GM19468 (cell line): ENCODE results near the gene PRKN.
"Not testable (repeated sequence)": the region's sequence is repeated elsewhere in the genome, so short reads cannot be mapped to it uniquely, and the experiment has no call there.

Source experiments
- ATAC-seq: cut with Tn5 transposase; IDR thresholded peaks from one replicate; pipeline ENCODE4 v1.9.1; 2021; ENCODE audit warnings: mild to moderate bottlenecking, moderate library complexity, moderate number of reproducible peaks; ENCODE audit not compliant: unreplicated experiment; ENCODE audit errors: extremely low read depth

PRKN gene

GRCh38 chr6:161508341-161508740, 1219.2 kb downstream of the PRKN start:
- no peak for ATAC-seq

DNA sequence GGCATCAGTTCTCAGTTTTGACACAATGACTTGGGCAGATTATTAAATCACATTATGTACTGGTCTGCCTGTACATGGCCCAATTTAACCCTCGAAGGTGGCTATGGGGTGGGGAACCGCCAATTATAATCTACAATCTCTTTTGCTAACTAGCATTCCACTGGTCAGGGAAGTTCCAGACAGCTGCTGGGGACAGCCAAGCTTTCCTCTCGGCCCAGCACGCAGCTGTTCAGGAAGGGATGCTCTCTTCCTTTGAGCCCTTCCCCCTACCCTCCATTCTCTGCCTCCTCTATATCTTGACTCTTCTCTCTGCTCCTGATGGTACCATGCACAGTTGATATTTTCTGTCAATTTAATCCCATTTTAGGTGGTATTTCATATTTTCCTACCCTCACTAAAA, 1220.2 kb downstream of the PRKN start:
- ATAC-seq: no peak

DNA sequence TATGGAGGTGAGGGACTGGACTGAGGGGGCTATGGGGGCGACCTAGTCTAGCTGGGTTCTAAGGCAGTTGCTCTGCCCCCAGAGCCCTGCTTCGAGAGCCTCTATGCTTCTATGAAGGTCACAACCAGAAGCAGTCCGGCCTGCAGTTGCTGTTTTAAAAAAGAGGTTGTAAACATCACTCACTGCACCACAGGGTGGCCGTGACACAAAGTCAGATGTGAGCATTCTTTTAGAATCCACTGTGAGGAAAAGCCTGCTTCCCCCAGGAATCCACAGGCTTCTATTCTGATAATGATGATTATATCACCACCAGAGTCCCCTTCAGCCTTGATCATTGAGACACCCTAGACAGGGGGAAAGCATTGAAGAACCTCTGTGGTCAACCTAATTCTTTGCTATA, 1224.0 kb downstream of the PRKN start:
- ATAC-seq: no peak

- ATAC-seq: no peak
These were observed 1228.7 kb downstream of the PRKN start for GRCh38 chr6:161498881-161499280.

GRCh38 chr6:161498359-161498758, 1229.2 kb downstream of the PRKN start:
- ATAC-seq: no peak

DNA sequence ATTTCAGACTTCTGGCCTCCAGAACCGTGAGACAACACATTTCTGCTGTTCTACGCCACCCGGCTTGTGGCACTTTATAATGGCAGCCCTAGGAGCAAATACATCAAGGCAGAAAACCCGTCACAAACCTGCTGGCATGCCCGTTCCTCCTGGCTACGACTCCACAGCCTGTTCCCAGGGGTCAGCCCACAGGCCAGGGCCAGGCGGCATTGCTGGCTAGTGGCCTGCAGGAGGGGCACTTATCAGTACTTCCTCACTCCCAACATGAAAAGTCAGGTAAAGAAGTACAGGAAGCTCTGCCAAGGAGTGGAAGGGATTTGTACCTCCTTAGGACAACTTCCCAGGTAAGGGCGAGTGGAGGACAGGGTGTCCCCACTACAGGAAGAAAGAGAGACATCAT, 1230.6 kb downstream of the PRKN start:
- ATAC-seq: no peak

DNA sequence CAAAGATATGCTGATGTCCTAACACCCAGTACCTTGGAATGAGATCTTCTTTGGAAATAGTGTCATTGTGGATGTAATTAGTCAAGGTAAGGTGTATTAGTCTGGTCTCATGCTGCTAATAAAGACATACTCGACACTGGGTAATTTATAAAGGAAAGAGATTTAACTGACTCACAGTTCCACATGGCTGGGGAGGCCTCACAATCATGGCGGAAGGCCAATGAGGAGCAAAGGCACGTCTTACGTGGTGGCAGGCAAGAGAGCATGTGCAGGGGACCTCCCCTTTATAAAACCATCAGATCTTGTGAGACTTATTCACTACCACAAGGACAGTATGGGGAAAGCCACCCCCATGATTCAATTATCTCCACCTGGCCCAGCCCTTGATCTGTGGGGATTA, 1231.3 kb downstream of the PRKN start:
- not testable (repeated sequence) for ATAC-seq

GRCh38 chr6:161494566-161494965, 1233.0 kb downstream of the PRKN start:
- ATAC-seq: no peak

GRCh38 chr6:161493576-161494118, 1233.9 kb downstream of the PRKN start:
- no peak for ATAC-seq

GRCh38 chr6:161489626-161490306, 1237.8 kb downstream of the PRKN start:
- no peak for ATAC-seq

DNA sequence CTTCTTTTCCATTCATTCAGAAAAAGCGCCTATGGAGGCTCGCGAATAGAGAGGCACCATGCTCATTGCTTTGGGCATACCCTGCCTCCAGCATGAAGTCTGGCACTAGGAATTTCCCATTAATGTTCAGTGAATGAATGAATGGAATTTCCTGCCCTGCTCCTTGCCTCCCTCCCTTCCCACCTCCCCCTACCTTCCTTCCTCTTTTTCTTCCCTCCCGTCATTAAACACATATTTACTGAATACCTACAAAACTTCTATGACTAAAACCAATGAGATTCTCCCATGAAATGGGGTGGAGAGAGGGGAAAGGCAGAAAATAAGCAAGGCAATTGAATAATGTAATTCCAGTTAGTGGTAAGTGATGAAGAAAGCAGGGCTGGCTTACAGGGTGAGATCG, 1239.9 kb downstream of the PRKN start:
- no peak for ATAC-seq

GRCh38 chr6:161487217-161487531, 1240.4 kb downstream of the PRKN start:
- ATAC-seq: no peak

DNA sequence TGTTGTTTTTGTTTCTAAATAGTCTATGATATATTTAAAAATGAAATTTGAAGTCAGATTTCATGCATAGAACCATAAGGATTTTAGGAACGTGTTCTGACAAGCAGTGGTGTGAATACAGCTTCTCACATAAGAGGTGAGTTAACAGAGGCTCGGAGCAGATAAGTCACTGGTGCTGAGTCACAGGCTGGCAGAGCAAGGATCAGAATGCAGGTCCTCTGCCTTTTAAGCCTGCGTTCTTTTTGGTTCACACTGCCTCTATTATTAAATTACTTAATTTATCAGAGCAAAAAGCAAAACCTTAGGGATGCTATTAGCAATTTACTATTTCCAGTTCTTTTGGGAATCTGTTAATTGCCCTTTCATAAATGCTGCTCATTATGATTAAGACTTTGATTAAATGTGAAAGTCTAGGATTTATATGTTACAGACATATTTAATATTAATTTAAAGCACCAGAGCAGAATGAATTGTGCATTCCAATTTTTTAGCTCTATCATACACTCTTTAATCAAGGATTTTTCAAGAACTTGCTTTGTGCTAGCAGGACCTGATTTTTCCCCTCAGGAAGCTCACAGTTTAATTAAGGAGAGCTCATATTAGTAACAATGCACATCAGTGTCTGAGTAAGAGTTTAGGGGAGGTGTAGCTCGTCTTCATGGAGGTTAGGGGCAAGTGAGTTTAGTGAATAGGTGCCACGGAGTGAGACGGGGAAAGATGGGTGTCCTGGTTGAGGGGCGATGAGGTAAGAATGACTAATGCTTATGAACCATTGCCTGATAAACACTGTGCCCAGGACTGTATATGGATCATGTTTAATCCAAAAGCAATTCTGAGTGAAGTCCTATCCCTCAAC, 1241.0 kb downstream of the PRKN start:
- no peak for ATAC-seq

DNA sequence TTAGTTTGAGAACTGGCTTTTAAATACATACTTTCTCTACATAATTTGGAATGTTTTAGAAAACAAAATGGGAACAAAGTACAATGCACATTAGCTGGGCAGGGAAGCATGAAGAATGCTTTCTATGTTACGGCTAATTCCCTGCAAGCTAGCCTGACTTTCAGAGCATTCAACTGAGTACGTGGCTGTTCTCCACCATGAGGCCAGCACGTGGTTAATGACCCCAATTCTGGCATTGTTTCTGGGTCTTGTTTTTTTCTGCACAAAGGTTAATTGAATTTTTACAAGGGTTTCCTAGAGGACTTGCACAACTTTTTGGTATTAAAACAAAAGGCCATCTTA, 1245.1 kb downstream of the PRKN start:
- ATAC-seq: no peak

DNA sequence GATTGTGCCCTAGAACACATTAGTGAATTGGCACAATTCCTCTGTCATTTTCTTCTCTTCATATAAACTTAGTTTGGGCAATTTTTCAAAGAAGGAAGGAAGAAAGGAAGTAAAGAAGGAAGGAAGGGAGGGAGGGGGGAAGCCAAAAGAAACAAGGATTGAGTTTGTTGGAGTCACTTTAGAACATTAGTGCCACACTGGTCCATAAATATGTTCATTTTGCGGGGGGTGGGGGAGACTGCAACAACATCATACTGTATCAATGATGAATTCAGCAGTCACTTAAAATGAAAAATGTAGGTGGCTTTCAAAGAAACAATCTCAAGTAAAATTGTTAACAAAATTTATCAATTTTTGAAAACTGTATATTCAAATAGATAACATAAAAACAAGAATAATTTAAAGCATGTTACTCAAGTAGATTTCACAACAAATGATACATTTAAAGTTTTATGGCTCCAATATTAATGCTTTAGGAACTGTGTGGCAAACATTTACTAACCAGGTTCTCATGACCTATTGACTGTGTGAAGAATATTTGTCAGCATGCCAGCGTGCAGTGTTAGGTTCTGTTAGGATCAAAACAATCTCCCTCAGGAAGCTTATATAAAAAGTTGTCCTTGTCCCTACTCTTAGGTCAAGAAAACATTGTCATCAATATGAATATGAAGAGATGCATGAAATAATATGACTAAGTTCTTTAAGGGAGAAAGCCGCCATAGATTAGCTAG, 1245.6 kb downstream of the PRKN start:
- no peak for ATAC-seq

GRCh38 chr6:161480421-161481155, 1247.0 kb downstream of the PRKN start:
- ATAC-seq: no peak

GRCh38 chr6:161479376-161479775, 1248.2 kb downstream of the PRKN start:
- no peak for ATAC-seq

DNA sequence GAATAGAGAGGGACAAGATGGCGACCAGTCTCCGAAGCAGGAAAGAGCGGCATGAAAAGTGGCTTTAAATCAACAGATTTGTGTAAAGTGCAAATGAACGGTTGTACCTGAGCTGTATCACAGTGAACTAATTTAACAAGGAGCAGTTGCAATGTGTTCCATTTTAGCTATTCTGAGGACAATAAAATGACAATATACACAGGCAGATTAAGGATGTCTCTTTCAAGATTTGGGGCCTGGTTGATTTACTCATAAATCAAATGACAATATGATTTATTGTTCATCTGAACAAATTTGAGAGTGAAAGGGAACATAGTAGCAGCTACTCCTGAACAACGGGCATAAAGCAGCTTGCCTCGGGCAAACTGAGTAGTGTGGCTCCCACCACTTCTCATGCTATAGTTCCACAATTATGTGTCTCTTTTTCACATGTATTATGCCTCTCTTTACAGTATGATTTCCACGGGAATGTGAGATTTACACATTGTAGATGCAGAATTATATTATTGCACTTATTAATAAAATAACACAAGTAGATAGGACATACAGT, 1249.6 kb downstream of the PRKN start:
- no peak for ATAC-seq

DNA sequence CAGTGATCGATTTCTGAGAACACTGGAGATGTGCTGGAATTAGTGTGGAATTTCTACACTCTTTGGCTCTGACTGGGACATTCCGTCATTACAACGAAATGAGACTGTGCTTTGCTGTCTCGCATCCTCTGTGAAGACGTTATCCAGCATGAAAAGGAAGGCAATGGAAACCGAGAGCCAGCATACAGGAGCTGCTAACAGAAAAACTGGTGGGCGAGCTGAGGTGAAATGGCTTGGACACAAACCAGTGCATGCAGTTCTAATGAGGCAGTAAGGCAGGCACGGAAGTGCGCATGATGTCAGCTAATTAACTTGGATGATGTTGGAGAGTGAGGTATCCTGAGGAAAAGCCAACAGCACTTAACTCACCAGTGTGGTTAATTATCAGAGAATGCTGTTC, 1250.9 kb downstream of the PRKN start:
- no peak for ATAC-seq

- no peak for ATAC-seq
These were observed 1262.2 kb downstream of the PRKN start for GRCh38 chr6:161465403-161465802.
